Type B pancreatic cell (in vitro differentiated cells): ENCODE measurements around the gene FAAH2. TPM values are rescaled to one million over a fixed set of nuclear protein-coding genes. Genes with fewer than 3 reads are reported as not detected.

Experiments
- DNase-seq: peaks from one replicate; pipeline ENCODE4 v3.0.0; 2021; ENCODE audit warnings: mixed read lengths; ENCODE audit not compliant: unreplicated experiment; ENCODE audit errors: extremely low spot score
- H3K27ac Mint-ChIP-seq: 2 replicates; pipeline ENCODE4 v1.8.0; 2021; ENCODE audit warnings: mild to moderate bottlenecking, mixed read lengths
- H3K27me3 Mint-ChIP-seq: 2 replicates; pipeline ENCODE4 v1.8.0; 2021; ENCODE audit warnings: mixed read lengths
- H3K36me3 Mint-ChIP-seq: 2 replicates; pipeline ENCODE4 v1.8.0; 2021; ENCODE audit warnings: mixed read lengths
- H3K4me1 Mint-ChIP-seq: one replicate; pipeline ENCODE4 v1.8.0; 2021; ENCODE audit warnings: mixed read lengths; ENCODE audit not compliant: unreplicated experiment
- H3K4me3 Mint-ChIP-seq: 2 replicates; pipeline ENCODE4 v1.8.0; 2021; ENCODE audit warnings: mild to moderate bottlenecking, mixed read lengths
- H3K9me3 Mint-ChIP-seq: 2 replicates; pipeline ENCODE4 v1.8.0; 2021; ENCODE audit warnings: mixed read lengths
- long read RNA-seq: library from polyadenylated mRNA; unstranded; transcript quantifications from one replicate; pipeline ENCODE4 v2.0.0, GENCODE V29; 2020
- total RNA-seq: library from RNA; stranded (reverse); gene quantifications from 2 replicates; pipeline ENCODE4 v1.2.1, GENCODE V29; 2021; ENCODE audit warnings: low replicate concordance
- TF ChIP-seq, protein P1 (sequence below): fragments of 200-600 bp; sonication (generic); conservative IDR thresholded peaks from 2 replicates; pipeline ENCODE4 v1.5.0; 2021; ENCODE audit warnings: antibody characterized with exemption, mild to moderate bottlenecking

The FAAH2 gene
- total RNA-seq, result 5.8 and 9.3 TPM in 2 replicates
- long read RNA-seq, transcript FAAH2-201 (11 exons, 1,983 nt), result major isoform, 23 of 52 reads
- long read RNA-seq, partial matches to known transcripts, result 5 of 52 reads
- long read RNA-seq, other reads (novel, unspliced or antisense), result 24 of 52 reads

GRCh38 chrX:57286507-57287251 lies at the start of gene FAAH2:
Gene FAAH2 (plus strand): TSS chrX:57286706. CDS start chrX:57286826, 120 bp downstream.
- H3K27me3 Mint-ChIP-seq, result no peaks in the 10 kb centered on the region
- no peaks in the 10 kb centered on the region for H3K4me1 Mint-ChIP-seq
- TF ChIP-seq, protein P1, sequence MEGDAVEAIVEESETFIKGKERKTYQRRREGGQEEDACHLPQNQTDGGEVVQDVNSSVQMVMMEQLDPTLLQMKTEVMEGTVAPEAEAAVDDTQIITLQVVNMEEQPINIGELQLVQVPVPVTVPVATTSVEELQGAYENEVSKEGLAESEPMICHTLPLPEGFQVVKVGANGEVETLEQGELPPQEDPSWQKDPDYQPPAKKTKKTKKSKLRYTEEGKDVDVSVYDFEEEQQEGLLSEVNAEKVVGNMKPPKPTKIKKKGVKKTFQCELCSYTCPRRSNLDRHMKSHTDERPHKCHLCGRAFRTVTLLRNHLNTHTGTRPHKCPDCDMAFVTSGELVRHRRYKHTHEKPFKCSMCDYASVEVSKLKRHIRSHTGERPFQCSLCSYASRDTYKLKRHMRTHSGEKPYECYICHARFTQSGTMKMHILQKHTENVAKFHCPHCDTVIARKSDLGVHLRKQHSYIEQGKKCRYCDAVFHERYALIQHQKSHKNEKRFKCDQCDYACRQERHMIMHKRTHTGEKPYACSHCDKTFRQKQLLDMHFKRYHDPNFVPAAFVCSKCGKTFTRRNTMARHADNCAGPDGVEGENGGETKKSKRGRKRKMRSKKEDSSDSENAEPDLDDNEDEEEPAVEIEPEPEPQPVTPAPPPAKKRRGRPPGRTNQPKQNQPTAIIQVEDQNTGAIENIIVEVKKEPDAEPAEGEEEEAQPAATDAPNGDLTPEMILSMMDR, result peak; percentile 30
- no peaks in the 10 kb centered on the region for H3K9me3 Mint-ChIP-seq
- H3K27ac Mint-ChIP-seq, result peak within 1 kb of the TSS; percentile 66
- H3K36me3 Mint-ChIP-seq, result no peaks in the 10 kb centered on the region
- H3K4me3 Mint-ChIP-seq, result peak within 1 kb of the TSS; percentile 92
- DNase-seq, result no peak

DNA sequence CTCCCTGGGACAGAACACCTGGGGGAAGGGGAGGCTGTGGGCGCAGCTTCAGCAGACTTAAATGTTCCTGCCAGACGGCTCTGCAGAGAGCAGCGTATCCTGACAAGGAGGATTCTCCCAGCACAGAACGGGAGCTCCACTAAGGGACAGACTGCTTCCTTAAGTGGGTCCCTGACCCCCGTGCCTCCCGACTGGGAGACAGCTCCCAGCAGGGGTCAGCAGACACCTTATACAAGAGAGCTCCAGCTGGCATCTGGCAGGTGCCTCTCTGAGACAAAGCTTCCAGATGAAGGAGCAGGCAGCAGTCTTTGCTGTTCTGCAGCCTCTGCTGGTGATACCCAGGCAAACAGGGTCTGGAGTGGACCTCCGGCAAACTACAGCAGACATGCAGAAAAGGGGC lies 44.5 kb upstream of the FAAH2 start:
- H3K4me3 Mint-ChIP-seq, result no peak overlapping the region
- H3K4me1 Mint-ChIP-seq, result no peaks in the 10 kb centered on the region
- TF ChIP-seq, protein P1, result no peak
- H3K36me3 Mint-ChIP-seq, result peaks cover 4% of the 10 kb centered on the region
- DNase-seq, result no peak
- H3K27me3 Mint-ChIP-seq, result no peaks in the 10 kb centered on the region
- H3K9me3 Mint-ChIP-seq, result peaks cover 6% of the 10 kb centered on the region
- no peak overlapping the region for H3K27ac Mint-ChIP-seq

DNA sequence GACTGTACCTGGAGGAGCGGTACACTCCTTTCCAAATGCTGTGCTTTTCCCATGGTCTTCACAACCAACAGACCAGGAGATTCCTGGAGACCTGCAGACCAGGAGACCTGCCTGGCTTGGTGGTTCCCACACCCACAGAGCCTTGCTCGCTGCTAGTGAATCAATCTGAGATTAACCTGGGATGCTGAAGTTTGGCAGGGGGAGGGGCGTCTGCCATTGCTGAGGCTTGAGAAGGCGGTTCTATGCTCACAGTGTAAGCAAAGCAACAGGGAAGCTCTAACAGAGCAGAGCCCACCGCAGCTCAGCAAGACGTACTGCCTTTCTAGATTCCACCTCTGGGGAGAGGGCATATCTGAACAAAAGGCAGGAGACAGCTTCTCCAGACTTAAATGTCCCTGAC lies 34.5 kb upstream of the FAAH2 start:
- H3K36me3 Mint-ChIP-seq, result no peaks in the 10 kb centered on the region
- peaks cover 5% of the 10 kb centered on the region for H3K9me3 Mint-ChIP-seq
- no peaks in the 10 kb centered on the region for H3K4me1 Mint-ChIP-seq
- no peak overlapping the region for H3K4me3 Mint-ChIP-seq
- no peak for DNase-seq
- TF ChIP-seq, protein P1, result no peak
- H3K27ac Mint-ChIP-seq, result no peak overlapping the region
- no peaks in the 10 kb centered on the region for H3K27me3 Mint-ChIP-seq

- no peak for DNase-seq
- Mint-ChIP-seq H3K4me1 (no peaks in the 10 kb centered on the region), H3K36me3 (no peaks in the 10 kb centered on the region), H3K9me3 (no peaks in the 10 kb centered on the region), H3K27me3 (no peaks in the 10 kb centered on the region), H3K27ac (no peak overlapping the region), H3K4me3 (no peak overlapping the region)
- TF ChIP-seq, protein P1, result no peak
These were observed 21.4 kb upstream of the FAAH2 start for GRCh38 chrX:57265126-57265525.

GRCh38 chrX:57266275-57266674 lies 20.2 kb upstream of the FAAH2 start:
- Mint-ChIP-seq H3K36me3 (no peaks in the 10 kb centered on the region), H3K9me3 (no peaks in the 10 kb centered on the region), H3K27ac (no peak overlapping the region), H3K4me3 (no peak overlapping the region), H3K4me1 (no peaks in the 10 kb centered on the region), H3K27me3 (no peaks in the 10 kb centered on the region)
- no peak for DNase-seq
- TF ChIP-seq, protein P1, result no peak
